ENCODE results near the gene ACTA1.

Gene ACTA1

GRCh38 chr1:229383961-229384360 is 49.9 kb downstream of the ACTA1 start:
- no peak overlapping the region for H3K27ac ChIP-seq
- no peak for TF ChIP-seq ZFX (IDR thresholded peaks at IDR 0.05)
- TF ChIP-seq CTCF (conservative IDR thresholded peaks at IDR 0.05): no peak

- TF ChIP-seq ZFX (IDR thresholded peaks at IDR 0.05) (no peak), CTCF (conservative IDR thresholded peaks at IDR 0.05) (no peak)
- H3K27ac ChIP-seq: no peak overlapping the region
These were observed 50.7 kb downstream of the ACTA1 start for GRCh38 chr1:229383188-229383587.
